ENCODE results near the gene SLC6A19. TPM values are rescaled to one million over a fixed set of nuclear protein-coding genes. Genes with fewer than 3 reads are reported as not detected.

The SLC6A19 gene
- total RNA-seq, 1 experiment from 2014 or later = 0.04 TPM

DNA sequence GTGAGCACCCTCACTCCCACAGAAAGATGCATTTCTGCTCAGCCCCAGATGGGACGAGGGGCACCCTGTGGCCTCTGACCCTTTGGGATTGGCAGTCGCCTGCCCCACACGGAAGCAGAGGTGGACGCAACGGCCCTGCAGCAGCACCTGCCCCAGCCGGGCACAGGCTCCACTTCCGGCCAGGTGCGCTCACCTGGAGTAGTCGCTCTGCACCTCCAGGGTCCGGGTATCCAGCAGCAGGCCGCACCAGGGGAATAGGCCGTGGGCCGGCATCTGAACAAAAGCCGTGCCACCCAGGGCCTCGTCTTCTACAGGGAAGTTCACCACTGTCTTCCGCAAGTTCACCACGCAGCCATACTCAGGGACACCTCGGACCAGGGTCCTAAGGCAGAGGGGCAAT is 62.8 kb downstream of the SLC6A19 start (continued):
- TF ChIP-seq, protein P1, sequence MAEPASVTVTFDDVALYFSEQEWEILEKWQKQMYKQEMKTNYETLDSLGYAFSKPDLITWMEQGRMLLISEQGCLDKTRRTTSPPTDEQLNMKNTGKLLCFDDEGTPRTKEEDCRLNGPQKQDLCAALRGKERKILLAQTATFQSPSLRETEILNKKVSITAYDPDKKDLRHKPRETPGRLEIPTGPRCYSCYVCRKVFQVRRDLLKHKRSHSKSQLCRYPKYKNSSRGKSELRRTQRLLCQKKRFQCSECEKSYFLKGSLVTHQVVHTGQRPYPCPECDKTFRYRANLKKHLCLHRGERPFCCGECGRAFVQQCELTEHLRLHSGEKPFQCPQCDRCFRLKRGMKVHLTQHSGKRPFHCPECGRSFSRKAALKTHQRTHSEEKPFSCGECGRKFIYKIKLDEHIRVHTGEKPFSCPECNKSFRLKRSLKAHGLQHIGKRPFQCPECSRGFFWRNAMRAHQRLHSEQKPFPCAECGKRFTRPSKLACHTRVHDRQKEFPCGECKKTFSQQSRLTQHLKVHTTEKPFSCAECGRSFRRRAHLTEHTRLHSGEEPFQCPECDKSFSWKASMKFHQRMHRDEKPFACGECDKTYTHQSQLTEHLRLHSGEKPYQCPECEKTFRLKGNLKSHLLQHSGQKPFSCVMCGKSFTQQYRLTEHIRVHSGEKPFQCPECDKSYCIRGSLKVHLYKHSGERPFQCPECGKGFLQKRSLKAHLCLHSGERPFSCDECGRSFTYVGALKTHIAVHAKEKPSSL (CRISPR knock-in tag; conservative IDR thresholded peaks at IDR 0.05) = no peak
- TF ChIP-seq, protein P2, sequence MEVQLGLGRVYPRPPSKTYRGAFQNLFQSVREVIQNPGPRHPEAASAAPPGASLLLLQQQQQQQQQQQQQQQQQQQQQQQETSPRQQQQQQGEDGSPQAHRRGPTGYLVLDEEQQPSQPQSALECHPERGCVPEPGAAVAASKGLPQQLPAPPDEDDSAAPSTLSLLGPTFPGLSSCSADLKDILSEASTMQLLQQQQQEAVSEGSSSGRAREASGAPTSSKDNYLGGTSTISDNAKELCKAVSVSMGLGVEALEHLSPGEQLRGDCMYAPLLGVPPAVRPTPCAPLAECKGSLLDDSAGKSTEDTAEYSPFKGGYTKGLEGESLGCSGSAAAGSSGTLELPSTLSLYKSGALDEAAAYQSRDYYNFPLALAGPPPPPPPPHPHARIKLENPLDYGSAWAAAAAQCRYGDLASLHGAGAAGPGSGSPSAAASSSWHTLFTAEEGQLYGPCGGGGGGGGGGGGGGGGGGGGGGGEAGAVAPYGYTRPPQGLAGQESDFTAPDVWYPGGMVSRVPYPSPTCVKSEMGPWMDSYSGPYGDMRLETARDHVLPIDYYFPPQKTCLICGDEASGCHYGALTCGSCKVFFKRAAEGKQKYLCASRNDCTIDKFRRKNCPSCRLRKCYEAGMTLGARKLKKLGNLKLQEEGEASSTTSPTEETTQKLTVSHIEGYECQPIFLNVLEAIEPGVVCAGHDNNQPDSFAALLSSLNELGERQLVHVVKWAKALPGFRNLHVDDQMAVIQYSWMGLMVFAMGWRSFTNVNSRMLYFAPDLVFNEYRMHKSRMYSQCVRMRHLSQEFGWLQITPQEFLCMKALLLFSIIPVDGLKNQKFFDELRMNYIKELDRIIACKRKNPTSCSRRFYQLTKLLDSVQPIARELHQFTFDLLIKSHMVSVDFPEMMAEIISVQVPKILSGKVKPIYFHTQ (CRISPR knock-in tag; IDR thresholded peaks at IDR 0.05) = no peak
- no peak for TF ChIP-seq ZNF416 (CRISPR knock-in tag; IDR thresholded peaks at IDR 0.05)
- TF ChIP-seq, protein P3, sequence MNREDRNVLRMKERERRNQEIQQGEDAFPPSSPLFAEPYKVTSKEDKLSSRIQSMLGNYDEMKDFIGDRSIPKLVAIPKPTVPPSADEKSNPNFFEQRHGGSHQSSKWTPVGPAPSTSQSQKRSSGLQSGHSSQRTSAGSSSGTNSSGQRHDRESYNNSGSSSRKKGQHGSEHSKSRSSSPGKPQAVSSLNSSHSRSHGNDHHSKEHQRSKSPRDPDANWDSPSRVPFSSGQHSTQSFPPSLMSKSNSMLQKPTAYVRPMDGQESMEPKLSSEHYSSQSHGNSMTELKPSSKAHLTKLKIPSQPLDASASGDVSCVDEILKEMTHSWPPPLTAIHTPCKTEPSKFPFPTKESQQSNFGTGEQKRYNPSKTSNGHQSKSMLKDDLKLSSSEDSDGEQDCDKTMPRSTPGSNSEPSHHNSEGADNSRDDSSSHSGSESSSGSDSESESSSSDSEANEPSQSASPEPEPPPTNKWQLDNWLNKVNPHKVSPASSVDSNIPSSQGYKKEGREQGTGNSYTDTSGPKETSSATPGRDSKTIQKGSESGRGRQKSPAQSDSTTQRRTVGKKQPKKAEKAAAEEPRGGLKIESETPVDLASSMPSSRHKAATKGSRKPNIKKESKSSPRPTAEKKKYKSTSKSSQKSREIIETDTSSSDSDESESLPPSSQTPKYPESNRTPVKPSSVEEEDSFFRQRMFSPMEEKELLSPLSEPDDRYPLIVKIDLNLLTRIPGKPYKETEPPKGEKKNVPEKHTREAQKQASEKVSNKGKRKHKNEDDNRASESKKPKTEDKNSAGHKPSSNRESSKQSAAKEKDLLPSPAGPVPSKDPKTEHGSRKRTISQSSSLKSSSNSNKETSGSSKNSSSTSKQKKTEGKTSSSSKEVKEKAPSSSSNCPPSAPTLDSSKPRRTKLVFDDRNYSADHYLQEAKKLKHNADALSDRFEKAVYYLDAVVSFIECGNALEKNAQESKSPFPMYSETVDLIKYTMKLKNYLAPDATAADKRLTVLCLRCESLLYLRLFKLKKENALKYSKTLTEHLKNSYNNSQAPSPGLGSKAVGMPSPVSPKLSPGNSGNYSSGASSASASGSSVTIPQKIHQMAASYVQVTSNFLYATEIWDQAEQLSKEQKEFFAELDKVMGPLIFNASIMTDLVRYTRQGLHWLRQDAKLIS (CRISPR knock-in tag; IDR thresholded peaks at IDR 0.05; ENCODE audit: borderline replicate concordance) = no peak

DNA sequence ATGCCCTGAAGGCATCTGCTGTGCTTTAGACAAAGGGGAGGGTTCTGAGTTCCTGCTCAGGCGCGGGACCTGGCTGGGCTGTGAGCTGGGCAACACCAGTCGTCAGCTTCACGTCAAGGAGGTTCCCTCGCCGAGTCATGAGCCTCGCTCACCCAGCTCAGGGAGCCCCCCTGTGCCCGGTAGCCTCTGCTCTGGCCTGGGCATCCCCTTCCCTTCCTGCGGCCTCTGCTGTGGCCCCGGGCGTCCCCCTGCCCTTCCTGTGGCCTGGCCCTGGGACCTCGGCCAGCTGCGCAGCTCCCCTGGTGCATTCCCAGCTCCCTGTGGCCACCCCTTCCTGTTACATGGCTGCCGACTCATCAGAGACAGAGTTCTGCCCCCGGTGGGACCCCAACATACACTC is 63.6 kb downstream of the SLC6A19 start:
- ChIA-PET POLR2A (no interaction called here), CTCF (no interaction called here)
- ATAC-seq = no peak
- peaks cover 14% of the 10 kb centered on the region for H3K9me3 Mint-ChIP-seq
- no peak for TF ChIP-seq ESRRA (CRISPR knock-in tag; IDR thresholded peaks at IDR 0.05; ENCODE audit: borderline replicate concordance)
- no peak for TF ChIP-seq ZBTB21 (CRISPR knock-in tag; IDR thresholded peaks at IDR 0.05; ENCODE audit: borderline replicate concordance)
- TF ChIP-seq, protein P4, sequence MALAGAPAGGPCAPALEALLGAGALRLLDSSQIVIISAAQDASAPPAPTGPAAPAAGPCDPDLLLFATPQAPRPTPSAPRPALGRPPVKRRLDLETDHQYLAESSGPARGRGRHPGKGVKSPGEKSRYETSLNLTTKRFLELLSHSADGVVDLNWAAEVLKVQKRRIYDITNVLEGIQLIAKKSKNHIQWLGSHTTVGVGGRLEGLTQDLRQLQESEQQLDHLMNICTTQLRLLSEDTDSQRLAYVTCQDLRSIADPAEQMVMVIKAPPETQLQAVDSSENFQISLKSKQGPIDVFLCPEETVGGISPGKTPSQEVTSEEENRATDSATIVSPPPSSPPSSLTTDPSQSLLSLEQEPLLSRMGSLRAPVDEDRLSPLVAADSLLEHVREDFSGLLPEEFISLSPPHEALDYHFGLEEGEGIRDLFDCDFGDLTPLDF (CRISPR knock-in tag; IDR thresholded peaks at IDR 0.05) = no peak
- TF ChIP-seq, protein P5, sequence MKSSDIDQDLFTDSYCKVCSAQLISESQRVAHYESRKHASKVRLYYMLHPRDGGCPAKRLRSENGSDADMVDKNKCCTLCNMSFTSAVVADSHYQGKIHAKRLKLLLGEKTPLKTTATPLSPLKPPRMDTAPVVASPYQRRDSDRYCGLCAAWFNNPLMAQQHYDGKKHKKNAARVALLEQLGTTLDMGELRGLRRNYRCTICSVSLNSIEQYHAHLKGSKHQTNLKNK (CRISPR knock-in tag; IDR thresholded peaks at IDR 0.05) = no peak
- TF ChIP-seq GRHL2 (CRISPR knock-in tag; IDR thresholded peaks at IDR 0.05; ENCODE audit: insufficient replicate concordance, severe bottlenecking) = no peak
- peaks cover 83% of the 10 kb centered on the region for H3K36me3 Mint-ChIP-seq
- no peaks in the 10 kb centered on the region for H3K4me1 Mint-ChIP-seq
- H3K27ac Mint-ChIP-seq = no peak overlapping the region
- H3K27me3 Mint-ChIP-seq (ENCODE audit: low read depth) = peaks cover 7% of the 10 kb centered on the region
- H3K4me3 Mint-ChIP-seq = no peak overlapping the region
- no peak for DNase-seq (ENCODE audit: low spot score)

DNA sequence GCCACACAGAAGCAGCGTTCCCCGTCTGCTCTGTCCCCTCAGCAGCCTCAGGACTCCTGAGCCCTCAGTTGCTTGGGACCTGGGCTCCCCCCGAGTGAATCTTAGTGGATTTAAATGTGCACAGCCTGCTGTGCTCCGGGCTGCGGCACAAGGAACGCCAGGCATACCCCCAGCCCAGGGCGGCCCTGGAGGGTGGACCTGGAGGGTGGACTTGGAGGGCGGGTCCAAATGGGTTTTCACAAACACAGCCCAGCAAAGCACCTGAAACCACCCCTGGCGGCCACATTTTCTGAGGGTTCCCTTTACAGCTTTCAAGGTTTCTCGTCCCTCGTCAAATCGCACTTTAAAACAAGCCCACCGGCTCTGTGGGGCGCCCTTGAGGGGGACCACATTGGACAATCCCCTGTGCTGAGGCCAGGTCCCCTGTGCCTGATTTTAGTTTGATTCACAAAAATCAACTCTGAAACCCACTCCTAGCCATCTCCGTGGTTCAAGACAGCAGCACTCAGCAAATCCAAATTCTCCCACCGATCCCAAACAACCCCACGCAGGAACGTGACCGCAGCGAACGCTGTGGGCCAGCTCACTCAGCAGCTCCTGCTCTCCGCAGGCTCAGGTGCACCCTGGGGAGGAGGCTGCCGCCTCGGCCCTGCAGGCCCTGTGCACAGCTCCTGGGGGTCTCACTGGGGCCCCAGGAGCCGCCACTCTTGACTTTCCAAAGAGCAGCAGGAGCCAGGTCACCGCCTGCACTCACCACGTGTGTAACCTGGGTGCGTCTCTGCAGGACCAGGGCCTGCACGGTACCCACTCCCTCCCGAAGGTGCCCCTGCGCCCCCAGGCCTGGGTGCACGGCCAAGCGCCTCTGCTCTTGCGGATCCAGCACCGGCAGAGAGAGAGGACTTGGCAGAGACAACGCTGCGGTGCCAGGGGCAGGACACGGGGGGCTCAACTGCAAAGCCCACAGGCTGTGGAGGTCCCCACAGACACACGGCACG is 64.4 kb downstream of the SLC6A19 start:
- Mint-ChIP-seq H3K36me3 (peaks cover 82% of the 10 kb centered on the region), H3K27ac (no peak overlapping the region), H3K4me1 (no peaks in the 10 kb centered on the region), H3K4me3 (no peak overlapping the region), H3K9me3 (peaks cover 11% of the 10 kb centered on the region), H3K27me3 (ENCODE audit: low read depth) (peaks cover 5% of the 10 kb centered on the region)
- CTCF ChIA-PET = no interaction called here
- ATAC-seq (no peak), DNase-seq (ENCODE audit: low spot score) (no peak)
- POLR2A ChIA-PET = no interaction called here
- TF ChIP-seq GRHL2 (CRISPR knock-in tag; IDR thresholded peaks at IDR 0.05; ENCODE audit: insufficient replicate concordance, severe bottlenecking) (no peak), FOXJ3 (CRISPR knock-in tag; IDR thresholded peaks at IDR 0.05; ENCODE audit: borderline replicate concordance) (no peak), FOXK1 (CRISPR knock-in tag; IDR thresholded peaks at IDR 0.05) (no peak), NR3C1 (CRISPR knock-in tag; conservative IDR thresholded peaks at IDR 0.05; ENCODE audit: low read depth) (no peak), ZNF121 (CRISPR knock-in tag; IDR thresholded peaks at IDR 0.05) (no peak), ETV6 (CRISPR knock-in tag; IDR thresholded peaks at IDR 0.05) (no peak), CREB1 (CRISPR knock-in tag; IDR thresholded peaks at IDR 0.05) (no peak)
- TF ChIP-seq, protein P6, sequence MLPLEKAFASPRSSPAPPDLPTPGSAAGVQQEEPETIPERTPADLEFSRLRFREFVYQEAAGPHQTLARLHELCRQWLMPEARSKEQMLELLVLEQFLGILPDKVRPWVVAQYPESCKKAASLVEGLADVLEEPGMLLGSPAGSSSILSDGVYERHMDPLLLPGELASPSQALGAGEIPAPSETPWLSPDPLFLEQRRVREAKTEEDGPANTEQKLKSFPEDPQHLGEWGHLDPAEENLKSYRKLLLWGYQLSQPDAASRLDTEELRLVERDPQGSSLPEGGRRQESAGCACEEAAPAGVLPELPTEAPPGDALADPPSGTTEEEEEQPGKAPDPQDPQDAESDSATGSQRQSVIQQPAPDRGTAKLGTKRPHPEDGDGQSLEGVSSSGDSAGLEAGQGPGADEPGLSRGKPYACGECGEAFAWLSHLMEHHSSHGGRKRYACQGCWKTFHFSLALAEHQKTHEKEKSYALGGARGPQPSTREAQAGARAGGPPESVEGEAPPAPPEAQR (CRISPR knock-in tag; IDR thresholded peaks at IDR 0.05) = no peak
- TF ChIP-seq, protein P7, sequence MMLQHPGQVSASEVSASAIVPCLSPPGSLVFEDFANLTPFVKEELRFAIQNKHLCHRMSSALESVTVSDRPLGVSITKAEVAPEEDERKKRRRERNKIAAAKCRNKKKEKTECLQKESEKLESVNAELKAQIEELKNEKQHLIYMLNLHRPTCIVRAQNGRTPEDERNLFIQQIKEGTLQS (CRISPR knock-in tag; conservative IDR thresholded peaks at IDR 0.05) = no peak
